ENCODE results near the gene CCL11.

GRCh38 chr17:34255841-34256240, 29.7 kb upstream of the CCL11 start:
- TF ChIP-seq POLR2A (IDR thresholded peaks at IDR 0.05) (no peak), CTCF (IDR thresholded peaks at IDR 0.05) (no peak)
